B cell (primary cell): ENCODE measurements around the gene LURAP1L. TPM values are rescaled to one million over a fixed set of nuclear protein-coding genes. Genes with fewer than 3 reads are reported as not detected.

Experiments
- ATAC-seq: fragments of 200-7000 bp; cut with Tn5 transposase; one replicate; pipeline ENCODE4 v1.10.0; 2021; ENCODE audit warnings: low read depth, mild to moderate bottlenecking, moderate number of reproducible peaks, moderate library complexity
- CTCF ChIA-PET: fragments of 350-600 bp; sonication (Branson Sonifier 250); formaldehyde crosslinking; loops from one replicate; lab custom pipeline; 2021; ENCODE audit warnings: antibody characterized with exemption, inconsistent platforms; lab: Charles Lee
- POLR2A ChIA-PET: fragments of 350-600 bp; sonication (Branson Sonifier 250); formaldehyde crosslinking; loops from one replicate; lab custom pipeline; 2021; ENCODE audit warnings: antibody characterized with exemption; lab: Charles Lee
- DNase-seq: peaks from one replicate; pipeline ENCODE4 v3.0.0; 2013
- H2AFZ ChIP-seq: 2 replicates; pipeline ENCODE4 v1.6.1; 2012; ENCODE audit warnings: mild to moderate bottlenecking, low read depth, low read length; ENCODE audit not compliant: insufficient read depth, poor library complexity, severe bottlenecking
- H3K27ac ChIP-seq, 2 donors: 1 replicate in 1 of 2; 2 replicates in 1 of 2; pipeline ENCODE4 v1.5.1; 2012 to 2013; ENCODE audit warnings: low read length in 2 of 2, mild to moderate bottlenecking in 2 of 2, moderate library complexity in 1 of 2
- H3K27me3 ChIP-seq, 4 experiments: fragments of 200-600 bp in 1 of 4; sonication (generic) in 1 of 4; replicated peaks in 1 of 4; 1 replicate in 2 of 4; 2 replicates in 2 of 4; pipeline versions ENCODE4 v1.6.1 to v1.7.0; 2013 to 2016; ENCODE audit warnings: low read length in 3 of 4, mild to moderate bottlenecking in 2 of 4, mixed read lengths in 1 of 4, moderate library complexity in 1 of 4; ENCODE audit not compliant: insufficient read depth in 4 of 4, control insufficient read depth in 3 of 4; ENCODE audit errors: control extremely low read depth in 1 of 4
- H3K36me3 ChIP-seq, 2 experiments: replicated peaks in 1 of 2; 1 replicate in 1 of 2; 2 replicates in 1 of 2; pipeline versions ENCODE4 v1.6.1 to v1.7.1; 2013; ENCODE audit warnings: low read length in 1 of 2; ENCODE audit not compliant: insufficient read depth in 2 of 2, control insufficient read depth in 1 of 2; ENCODE audit errors: control extremely low read depth in 1 of 2, extremely low read depth in 1 of 2
- H3K4me1 ChIP-seq, 2 donors: fragments of 200-600 bp in 1 of 2; sonication (generic) in 1 of 2; 1 replicate in 1 of 2; 2 replicates in 1 of 2; pipeline versions ENCODE4 v1.5.1 to v1.6.1; 2013 to 2017; ENCODE audit warnings: low read length in 2 of 2; ENCODE audit not compliant: control insufficient read depth in 2 of 2, insufficient read depth in 2 of 2
- H3K4me2 ChIP-seq: replicated peaks from 2 replicates; pipeline ENCODE3; 2012; ENCODE audit warnings: mild to moderate bottlenecking, low read depth, low read length; ENCODE audit not compliant: poor library complexity, severe bottlenecking
- H3K4me3 ChIP-seq, 5 experiments: fragments of 200-600 bp in 1 of 5; sonication (generic) in 1 of 5; 1 replicate in 3 of 5; 2 replicates in 2 of 5; pipeline versions ENCODE4 v1.5.1 to v1.7.0; 2011 to 2016; ENCODE audit warnings: low read length in 4 of 5, mild to moderate bottlenecking in 4 of 5, low read depth in 2 of 5, control low read depth in 1 of 5, moderate library complexity in 1 of 5; ENCODE audit not compliant: insufficient read depth in 1 of 5; ENCODE audit errors: control extremely low read depth in 1 of 5, extremely low read depth in 1 of 5
- H3K79me2 ChIP-seq: fragments of 200-600 bp; sonication (generic); one replicate; pipeline ENCODE4 v1.6.0; 2016; ENCODE audit warnings: low read length; ENCODE audit not compliant: control insufficient read depth, insufficient read depth
- H3K9ac ChIP-seq: fragments of 200-600 bp; sonication (generic); 2 replicates; pipeline ENCODE4 v1.6.1; 2017; ENCODE audit warnings: mild to moderate bottlenecking, low read length, moderate library complexity
- H3K9me3 ChIP-seq, 3 donors: one replicate each; pipeline versions ENCODE4 v1.6.1 to v1.7.1; 2013; ENCODE audit warnings: low read length in 2 of 3; ENCODE audit not compliant: control insufficient read depth in 2 of 3, insufficient read depth in 1 of 3; ENCODE audit errors: control extremely low read depth in 1 of 3
- H4K20me1 ChIP-seq: 2 replicates; pipeline ENCODE4 v1.6.0; 2012; ENCODE audit warnings: mild to moderate bottlenecking, low read length; ENCODE audit not compliant: insufficient read depth, control insufficient read depth, poor library complexity, severe bottlenecking
- H3K27ac Mint-ChIP-seq: one replicate; pipeline ENCODE4 v1.8.0; 2021; ENCODE audit warnings: mixed read lengths
- H3K27me3 Mint-ChIP-seq: one replicate; pipeline ENCODE4 v1.8.0; 2021; ENCODE audit warnings: mixed read lengths
- H3K4me1 Mint-ChIP-seq: one replicate; pipeline ENCODE4 v1.8.0; 2021; ENCODE audit warnings: mixed read lengths
- H3K4me3 Mint-ChIP-seq: one replicate; pipeline ENCODE4 v1.8.0; 2021; ENCODE audit warnings: mixed read lengths
- H3K9me3 Mint-ChIP-seq: one replicate; pipeline ENCODE4 v1.8.0; 2022; ENCODE audit warnings: mixed read lengths; ENCODE audit not compliant: insufficient read depth
- CTCF ChIP-seq: fragments of 200-600 bp; IDR thresholded peaks from one replicate; pipeline ENCODE4 v1.8.0; 2022; ENCODE audit warnings: antibody characterized with exemption, mild to moderate bottlenecking
- EZH2 ChIP-seq: IDR thresholded peaks from 2 replicates; pipeline ENCODE4 v1.6.1; 2012; ENCODE audit warnings: borderline replicate concordance, low read depth, mild to moderate bottlenecking, moderate library complexity, low read length; ENCODE audit not compliant: insufficient read depth, poor library complexity, severe bottlenecking
- WGBS: methylation state at CpG from one replicate; pipeline ENCODE4 v1.1.5; 2013; ENCODE audit warnings: missing lambda C conversion rate; ENCODE audit not compliant: insufficient coverage; 5-methylcytosine and 5-hydroxymethylcytosine counted together
- intact Hi-C: fragments of 100-400 bp; cut with micrococcal nuclease; formaldehyde crosslinking; loops from one replicate; pipeline ENCODE4 v1.10.0; 2022
- polyA plus RNA-seq: library from polyadenylated mRNA; depleted of rRNA; stranded (reverse); fragments of >200 nt; gene quantifications from 2 replicates; pipeline ENCODE4 v1.2.3, GENCODE V29; 2012
- total RNA-seq, 2 donors: library from RNA; stranded (reverse); fragments of 120-200 nt in 1 of 2; gene quantifications; 1 replicate in 1 of 2; 2 replicates in 1 of 2; pipeline versions ENCODE4 v1.2.3 to v1.2.4, GENCODE V29; 2013 to 2022

Gene LURAP1L
- total and polyA plus RNA-seq, 2 donors (not counting 1 experiment from before 2014, with no cell fraction given), result not detected

- ChIA-PET CTCF (no interaction called here), POLR2A (no interaction called here)
- Histone ChIP-seq H4K20me1 (no peaks in the 10 kb centered on the region), H3K36me3 (no peaks in the 10 kb centered on the region), H3K9ac (no peak overlapping the region), H3K79me2 (no peaks in the 10 kb centered on the region), H3K4me2 (no peak overlapping the region), H3K4me3 (no peak overlapping the region), H2AFZ (no peak overlapping the region), H3K9me3 (no peaks in the 10 kb centered on the region), H3K4me1 (no peaks in the 10 kb centered on the region), H3K27me3 (no peaks in the 10 kb centered on the region), H3K27ac (no peak overlapping the region)
- H3K4me3 Mint-ChIP-seq, result no peak overlapping the region
- no peak for ATAC-seq
- WGBS, result 71% methylated on average over 1 of the region's 1 CpG
- H3K27me3 Mint-ChIP-seq, result no peaks in the 10 kb centered on the region
- DNase-seq, result no peak
- intact Hi-C loops, result no loop called here
- H3K9me3 Mint-ChIP-seq, result no peaks in the 10 kb centered on the region
- no peaks in the 10 kb centered on the region for H3K4me1 Mint-ChIP-seq
- TF ChIP-seq CTCF (no peak), EZH2 (no peak)
- H3K27ac Mint-ChIP-seq, result no peak overlapping the region
Observed at GRCh38 chr9:12766357-12766756, 8.5 kb upstream of the LURAP1L start.

- Histone ChIP-seq H4K20me1 (no peaks in the 10 kb centered on the region), H3K36me3 (no peaks in the 10 kb centered on the region), H3K4me1 (peaks cover 0 to 3% of the 10 kb centered on the region in 2 donors), H3K79me2 (no peaks in the 10 kb centered on the region), H2AFZ (no peak overlapping the region), H3K27me3 (peaks cover 0 to 7% (median 3%) of the 10 kb centered on the region in 4 experiments), H3K4me2 (no peak overlapping the region), H3K4me3 (no peak overlapping the region), H3K27ac (no peak overlapping the region), H3K9ac (no peak overlapping the region), H3K9me3 (peaks cover 0 to under 1% (median 0%) of the 10 kb centered on the region in 3 donors)
- Mint-ChIP-seq H3K9me3 (no peaks in the 10 kb centered on the region), H3K27ac (no peak overlapping the region), H3K4me3 (no peak overlapping the region), H3K27me3 (peaks cover 5% of the 10 kb centered on the region), H3K4me1 (peaks cover 4% of the 10 kb centered on the region)
- TF ChIP-seq CTCF (no peak), EZH2 (no peak)
- CTCF ChIA-PET, result no interaction called here
- no peak for ATAC-seq
- intact Hi-C loops, result no loop called here
- WGBS, result 70% methylated on average over 2 of the region's 4 CpGs
- DNase-seq, result no peak
- POLR2A ChIA-PET, result no interaction called here
Observed at GRCh38 chr9:12770261-12770660, 4.6 kb upstream of the LURAP1L start.
